ENCODE measurements around the gene LRRC36.
A peak's percentile ranks its signal among the peaks of the same experiment; 100 is the strongest.
"Not testable (repeated sequence)": the region's sequence is repeated elsewhere in the genome, so short reads cannot be mapped to it uniquely, and the experiment has no call there.

LRRC36 gene

GRCh38 chr16:67411339-67411738 lies 84.7 kb downstream of the LRRC36 start:
- H3K4me3 ChIP-seq (ENCODE audit: low read depth, low read length), result no peak overlapping the region
- H3K4me1 ChIP-seq (ENCODE audit: control insufficient read depth, insufficient read depth, low read length), result peaks cover 21% of the 10 kb centered on the region

GRCh38 chr16:67412294-67412693 lies 85.7 kb downstream of the LRRC36 start:
- Histone ChIP-seq H3K36me3 (ENCODE audit: control insufficient read depth, insufficient read depth, low read length) (no peaks in the 10 kb centered on the region), H3K27ac (ENCODE audit: low read depth, low read length) (no peak overlapping the region), H3K4me3 (ENCODE audit: low read depth, low read length) (no peak overlapping the region), H3K27me3 (ENCODE audit: control insufficient read depth, insufficient read depth, low read length) (no peaks in the 10 kb centered on the region), H3K9me3 (ENCODE audit: control insufficient read depth, insufficient read depth, low read length) (no peaks in the 10 kb centered on the region), H3K9ac (ENCODE audit: low read depth, low read length) (no peak overlapping the region), H3K4me1 (ENCODE audit: control insufficient read depth, insufficient read depth, low read length) (peaks cover 14% of the 10 kb centered on the region)

More at GRCh38 chr16:67411339-67411738, 84.7 kb downstream of the LRRC36 start:
- no peaks in the 10 kb centered on the region for H3K9me3 ChIP-seq (ENCODE audit: control insufficient read depth, insufficient read depth, low read length)
- H3K9ac ChIP-seq (ENCODE audit: low read depth, low read length), result no peak overlapping the region
- no peaks in the 10 kb centered on the region for H3K27me3 ChIP-seq (ENCODE audit: control insufficient read depth, insufficient read depth, low read length)
- H3K27ac ChIP-seq (ENCODE audit: low read depth, low read length), result no peak overlapping the region
- no peaks in the 10 kb centered on the region for H3K36me3 ChIP-seq (ENCODE audit: control insufficient read depth, insufficient read depth, low read length)

GRCh38 chr16:67413978-67414911 lies 87.6 kb downstream of the LRRC36 start:
- no peak overlapping the region for H3K27ac ChIP-seq (ENCODE audit: low read depth, low read length)
- no peaks in the 10 kb centered on the region for H3K27me3 ChIP-seq (ENCODE audit: control insufficient read depth, insufficient read depth, low read length)
- H3K9me3 ChIP-seq (ENCODE audit: control insufficient read depth, insufficient read depth, low read length), result no peaks in the 10 kb centered on the region
- H3K4me3 ChIP-seq (ENCODE audit: low read depth, low read length), result no peak overlapping the region
- H3K36me3 ChIP-seq (ENCODE audit: control insufficient read depth, insufficient read depth, low read length), result no peaks in the 10 kb centered on the region
- no peak overlapping the region for H3K9ac ChIP-seq (ENCODE audit: low read depth, low read length)
- H3K4me1 ChIP-seq (ENCODE audit: control insufficient read depth, insufficient read depth, low read length), result peaks cover 9% of the 10 kb centered on the region

- peak overlapping the region; percentile 66 for H3K4me3 ChIP-seq (ENCODE audit: low read depth, low read length)
- H3K36me3 ChIP-seq (ENCODE audit: control insufficient read depth, insufficient read depth, low read length); H3K9ac ChIP-seq (ENCODE audit: low read depth, low read length); H3K27me3 ChIP-seq (ENCODE audit: control insufficient read depth, insufficient read depth, low read length); H3K9me3 ChIP-seq (ENCODE audit: control insufficient read depth, insufficient read depth, low read length); H3K27ac ChIP-seq (ENCODE audit: low read depth, low read length); H3K4me1 ChIP-seq (ENCODE audit: control insufficient read depth, insufficient read depth, low read length): not testable (repeated sequence)
Observed at GRCh38 chr16:67415421-67415820, 88.8 kb downstream of the LRRC36 start.

- no peaks in the 10 kb centered on the region for H3K36me3 ChIP-seq (ENCODE audit: control insufficient read depth, insufficient read depth, low read length)
- H3K9me3 ChIP-seq (ENCODE audit: control insufficient read depth, insufficient read depth, low read length), result no peaks in the 10 kb centered on the region
- peak within 1 kb of the TSS; percentile 66 for H3K4me3 ChIP-seq (ENCODE audit: low read depth, low read length)
- H3K4me1 ChIP-seq (ENCODE audit: control insufficient read depth, insufficient read depth, low read length), result peaks cover 8% of the 10 kb centered on the region
- no peak within 1 kb of the TSS for H3K27ac ChIP-seq (ENCODE audit: low read depth, low read length)
- H3K9ac ChIP-seq (ENCODE audit: low read depth, low read length), result peak within 1 kb of the TSS; percentile 33; the same call in 1 of the 2 replicates
- H3K27me3 ChIP-seq (ENCODE audit: control insufficient read depth, insufficient read depth, low read length), result no peaks in the 10 kb centered on the region
Observed at GRCh38 chr16:67415872-67416793, 89.5 kb downstream of the LRRC36 start, which contains the start of gene ZDHHC1. Gene ZDHHC1 (minus strand): TSS chr16:67416477. CDS start chr16:67407775, 8,702 bp downstream.

- Histone ChIP-seq H3K4me1 (ENCODE audit: control insufficient read depth, insufficient read depth, low read length) (peaks cover 11% of the 10 kb centered on the region), H3K36me3 (ENCODE audit: control insufficient read depth, insufficient read depth, low read length) (no peaks in the 10 kb centered on the region), H3K9ac (ENCODE audit: low read depth, low read length) (no peak overlapping the region), H3K27ac (ENCODE audit: low read depth, low read length) (no peak overlapping the region), H3K4me3 (ENCODE audit: low read depth, low read length) (no peak overlapping the region), H3K9me3 (ENCODE audit: control insufficient read depth, insufficient read depth, low read length) (no peaks in the 10 kb centered on the region), H3K27me3 (ENCODE audit: control insufficient read depth, insufficient read depth, low read length) (no peaks in the 10 kb centered on the region)
Observed at GRCh38 chr16:67417333-67418061, 90.9 kb downstream of the LRRC36 start.

- Histone ChIP-seq H3K36me3 (ENCODE audit: control insufficient read depth, insufficient read depth, low read length) (no peaks in the 10 kb centered on the region), H3K4me3 (ENCODE audit: low read depth, low read length) (no peak overlapping the region), H3K9me3 (ENCODE audit: control insufficient read depth, insufficient read depth, low read length) (no peaks in the 10 kb centered on the region), H3K9ac (ENCODE audit: low read depth, low read length) (no peak overlapping the region), H3K4me1 (ENCODE audit: control insufficient read depth, insufficient read depth, low read length) (peaks cover 19% of the 10 kb centered on the region), H3K27ac (ENCODE audit: low read depth, low read length) (no peak overlapping the region), H3K27me3 (ENCODE audit: control insufficient read depth, insufficient read depth, low read length) (no peaks in the 10 kb centered on the region)
Observed at GRCh38 chr16:67419502-67419901, 92.9 kb downstream of the LRRC36 start.

- H3K36me3 ChIP-seq (ENCODE audit: control insufficient read depth, insufficient read depth, low read length), result no peaks in the 10 kb centered on the region
- no peaks in the 10 kb centered on the region for H3K27me3 ChIP-seq (ENCODE audit: control insufficient read depth, insufficient read depth, low read length)
- no peak overlapping the region for H3K4me3 ChIP-seq (ENCODE audit: low read depth, low read length)
- H3K27ac ChIP-seq (ENCODE audit: low read depth, low read length), result no peak overlapping the region
- peaks cover 23% of the 10 kb centered on the region for H3K4me1 ChIP-seq (ENCODE audit: control insufficient read depth, insufficient read depth, low read length)
- no peak overlapping the region for H3K9ac ChIP-seq (ENCODE audit: low read depth, low read length)
- no peaks in the 10 kb centered on the region for H3K9me3 ChIP-seq (ENCODE audit: control insufficient read depth, insufficient read depth, low read length)
Observed at GRCh38 chr16:67419931-67420330, 93.3 kb downstream of the LRRC36 start.

GRCh38 chr16:67421030-67421429 lies 94.4 kb downstream of the LRRC36 start:
- Histone ChIP-seq H3K9ac (ENCODE audit: low read depth, low read length) (no peak overlapping the region), H3K27me3 (ENCODE audit: control insufficient read depth, insufficient read depth, low read length) (no peaks in the 10 kb centered on the region), H3K4me1 (ENCODE audit: control insufficient read depth, insufficient read depth, low read length) (peaks cover 34% of the 10 kb centered on the region), H3K36me3 (ENCODE audit: control insufficient read depth, insufficient read depth, low read length) (no peaks in the 10 kb centered on the region), H3K4me3 (ENCODE audit: low read depth, low read length) (no peak overlapping the region), H3K9me3 (ENCODE audit: control insufficient read depth, insufficient read depth, low read length) (no peaks in the 10 kb centered on the region), H3K27ac (ENCODE audit: low read depth, low read length) (no peak overlapping the region)

- Histone ChIP-seq H3K4me3 (ENCODE audit: low read depth, low read length) (no peak overlapping the region), H3K27ac (ENCODE audit: low read depth, low read length) (no peak overlapping the region), H3K27me3 (ENCODE audit: control insufficient read depth, insufficient read depth, low read length) (peaks cover 3% of the 10 kb centered on the region; the same call in 1 of the 2 replicates), H3K36me3 (ENCODE audit: control insufficient read depth, insufficient read depth, low read length) (no peaks in the 10 kb centered on the region), H3K4me1 (ENCODE audit: control insufficient read depth, insufficient read depth, low read length) (peaks cover 34% of the 10 kb centered on the region), H3K9me3 (ENCODE audit: control insufficient read depth, insufficient read depth, low read length) (no peaks in the 10 kb centered on the region), H3K9ac (ENCODE audit: low read depth, low read length) (no peak overlapping the region)
Observed at GRCh38 chr16:67423015-67423414, 96.4 kb downstream of the LRRC36 start.

All from HUES48 (cell line).